Measurements from ENCODE around the gene CCDC15.

The CCDC15 gene

DNA sequence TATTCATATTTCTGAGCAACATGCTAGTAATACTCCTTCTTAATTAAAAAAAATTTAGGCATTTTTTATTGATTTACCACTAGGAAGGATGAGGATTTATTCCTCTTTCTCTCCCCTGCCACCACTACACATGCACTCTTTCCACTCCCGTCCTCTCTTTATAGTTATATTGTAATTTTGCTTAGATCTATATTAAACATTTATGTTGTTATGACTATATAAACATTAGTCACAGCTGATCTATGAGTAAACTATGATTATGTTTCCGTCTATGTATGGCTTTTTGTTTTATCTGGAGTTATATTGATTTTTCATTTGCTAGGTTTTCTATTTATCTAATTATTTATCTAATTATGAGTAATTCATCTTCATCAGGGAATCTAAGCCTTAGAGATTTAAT, 17.8 kb downstream of the CCDC15 start:
- Histone ChIP-seq H3K36me3 (ENCODE audit: insufficient read depth, low read length) (peaks cover 22% of the 10 kb centered on the region; the same call in 1 of the 2 replicates), H3K27me3 (ENCODE audit: insufficient read depth, low read length, poor library complexity, severe bottlenecking) (no peaks in the 10 kb centered on the region), H3K9me2 (replicated peaks; ENCODE audit: low read depth, low read length) (no peaks in the 10 kb centered on the region), H3K9ac (ENCODE audit: low read depth, low read length, poor library complexity, severe bottlenecking) (no peak overlapping the region), H3K9me3 (ENCODE audit: insufficient read depth, low read depth, low read length) (no peaks in the 10 kb centered on the region), H3K4me3 (ENCODE audit: low read length, poor library complexity, severe bottlenecking) (no peak overlapping the region), H3K4me1 (ENCODE audit: insufficient read depth, low read length, poor library complexity, severe bottlenecking) (no peaks in the 10 kb centered on the region), H3K4me2 (ENCODE audit: low read depth, low read length, poor library complexity, severe bottlenecking) (no peak overlapping the region), H3K79me2 (ENCODE audit: insufficient read depth, low read length) (no peaks in the 10 kb centered on the region), H4K20me1 (ENCODE audit: insufficient read depth, low read length, poor library complexity, severe bottlenecking) (no peaks in the 10 kb centered on the region), H3F3A (ENCODE audit: low read depth) (no peaks in the 10 kb centered on the region), H2AFZ (ENCODE audit: low read length) (no peak overlapping the region)
- no peak for TF ChIP-seq EZH2phosphoT487 (IDR thresholded peaks at IDR 0.05; ENCODE audit: borderline replicate concordance)
- TF ChIP-seq, protein P1, sequence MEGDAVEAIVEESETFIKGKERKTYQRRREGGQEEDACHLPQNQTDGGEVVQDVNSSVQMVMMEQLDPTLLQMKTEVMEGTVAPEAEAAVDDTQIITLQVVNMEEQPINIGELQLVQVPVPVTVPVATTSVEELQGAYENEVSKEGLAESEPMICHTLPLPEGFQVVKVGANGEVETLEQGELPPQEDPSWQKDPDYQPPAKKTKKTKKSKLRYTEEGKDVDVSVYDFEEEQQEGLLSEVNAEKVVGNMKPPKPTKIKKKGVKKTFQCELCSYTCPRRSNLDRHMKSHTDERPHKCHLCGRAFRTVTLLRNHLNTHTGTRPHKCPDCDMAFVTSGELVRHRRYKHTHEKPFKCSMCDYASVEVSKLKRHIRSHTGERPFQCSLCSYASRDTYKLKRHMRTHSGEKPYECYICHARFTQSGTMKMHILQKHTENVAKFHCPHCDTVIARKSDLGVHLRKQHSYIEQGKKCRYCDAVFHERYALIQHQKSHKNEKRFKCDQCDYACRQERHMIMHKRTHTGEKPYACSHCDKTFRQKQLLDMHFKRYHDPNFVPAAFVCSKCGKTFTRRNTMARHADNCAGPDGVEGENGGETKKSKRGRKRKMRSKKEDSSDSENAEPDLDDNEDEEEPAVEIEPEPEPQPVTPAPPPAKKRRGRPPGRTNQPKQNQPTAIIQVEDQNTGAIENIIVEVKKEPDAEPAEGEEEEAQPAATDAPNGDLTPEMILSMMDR (conservative IDR thresholded peaks at IDR 0.05; ENCODE audit: low read length) = no peak

DNA sequence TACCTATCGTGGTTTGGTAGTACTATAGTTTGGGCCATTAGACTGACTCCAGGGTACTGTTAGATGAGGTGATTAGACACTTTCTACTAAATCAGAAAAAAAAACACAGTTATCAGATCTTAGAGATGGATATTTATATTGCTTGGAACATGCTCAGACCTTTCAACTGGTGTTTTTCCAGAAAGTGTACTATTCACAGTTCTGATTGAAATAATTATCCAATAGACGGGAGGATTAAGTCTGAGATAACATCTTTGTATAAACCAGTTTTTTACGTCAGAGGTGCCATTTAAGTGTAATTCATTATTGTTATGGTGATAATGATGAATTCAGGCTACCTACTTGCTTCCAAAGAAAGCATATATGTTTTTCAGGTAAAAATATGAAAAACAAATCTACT, 22.5 kb downstream of the CCDC15 start:
- Histone ChIP-seq H3K9ac (ENCODE audit: low read depth, low read length, poor library complexity, severe bottlenecking) (no peak overlapping the region), H3K27me3 (ENCODE audit: insufficient read depth, low read length, poor library complexity, severe bottlenecking) (no peaks in the 10 kb centered on the region), H3K4me3 (ENCODE audit: low read length, poor library complexity, severe bottlenecking) (no peak overlapping the region), H3K79me2 (ENCODE audit: insufficient read depth, low read length) (no peaks in the 10 kb centered on the region; the same call in none of the 2 replicates), H3K4me2 (ENCODE audit: low read depth, low read length, poor library complexity, severe bottlenecking) (no peak overlapping the region), H3K4me1 (ENCODE audit: insufficient read depth, low read length, poor library complexity, severe bottlenecking) (no peaks in the 10 kb centered on the region), H3K36me3 (ENCODE audit: insufficient read depth, low read length) (peaks cover 41% of the 10 kb centered on the region; the same call in 1 of the 2 replicates), H3K9me3 (ENCODE audit: insufficient read depth, low read depth, low read length) (peaks cover 4% of the 10 kb centered on the region; the same call in 1 of the 2 replicates), H3K9me2 (replicated peaks; ENCODE audit: low read depth, low read length) (no peaks in the 10 kb centered on the region), H4K20me1 (ENCODE audit: insufficient read depth, low read length, poor library complexity, severe bottlenecking) (no peaks in the 10 kb centered on the region), H3F3A (ENCODE audit: low read depth) (no peaks in the 10 kb centered on the region), H2AFZ (ENCODE audit: low read length) (no peak overlapping the region)
- TF ChIP-seq, protein P1 (conservative IDR thresholded peaks at IDR 0.05; ENCODE audit: low read length) = no peak
- TF ChIP-seq EZH2phosphoT487 (IDR thresholded peaks at IDR 0.05; ENCODE audit: borderline replicate concordance) = no peak

DNA sequence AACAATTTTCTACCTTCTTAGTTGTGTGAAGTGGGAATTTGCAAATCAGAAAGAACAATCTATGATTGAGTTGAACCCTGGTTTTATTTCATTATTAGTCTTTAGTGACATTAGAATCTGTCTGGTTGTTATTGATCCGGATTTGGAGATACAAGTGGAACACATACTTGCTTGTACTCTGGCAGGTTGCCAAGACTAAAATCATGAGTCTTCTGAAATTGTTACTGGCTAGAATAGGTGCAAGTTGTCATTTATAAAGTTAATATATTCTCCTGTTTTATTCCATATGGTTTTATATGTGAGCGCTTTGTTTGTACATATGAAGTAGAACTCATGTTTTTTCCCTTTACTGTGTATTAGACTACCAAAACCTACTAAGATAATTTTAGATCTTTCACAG, 23.0 kb downstream of the CCDC15 start:
- H3K4me3 ChIP-seq (ENCODE audit: low read length, poor library complexity, severe bottlenecking) = no peak overlapping the region
- no peaks in the 10 kb centered on the region for H3K9me2 ChIP-seq (replicated peaks; ENCODE audit: low read depth, low read length)
- no peaks in the 10 kb centered on the region for H3K4me1 ChIP-seq (ENCODE audit: insufficient read depth, low read length, poor library complexity, severe bottlenecking)
- no peaks in the 10 kb centered on the region for H4K20me1 ChIP-seq (ENCODE audit: insufficient read depth, low read length, poor library complexity, severe bottlenecking)
- peaks cover 45% of the 10 kb centered on the region; the same call in 1 of the 2 replicates for H3K36me3 ChIP-seq (ENCODE audit: insufficient read depth, low read length)
- no peaks in the 10 kb centered on the region for H3F3A ChIP-seq (ENCODE audit: low read depth)
- no peaks in the 10 kb centered on the region; the same call in none of the 2 replicates for H3K79me2 ChIP-seq (ENCODE audit: insufficient read depth, low read length)
- no peak overlapping the region for H3K4me2 ChIP-seq (ENCODE audit: low read depth, low read length, poor library complexity, severe bottlenecking)
- H3K9me3 ChIP-seq (ENCODE audit: insufficient read depth, low read depth, low read length) = peaks cover 9% of the 10 kb centered on the region; the same call in 1 of the 2 replicates
- no peak overlapping the region for H2AFZ ChIP-seq (ENCODE audit: low read length)
- H3K27me3 ChIP-seq (ENCODE audit: insufficient read depth, low read length, poor library complexity, severe bottlenecking) = no peaks in the 10 kb centered on the region
- TF ChIP-seq EZH2phosphoT487 (IDR thresholded peaks at IDR 0.05; ENCODE audit: borderline replicate concordance) = no peak
- TF ChIP-seq, protein P1 (conservative IDR thresholded peaks at IDR 0.05; ENCODE audit: low read length) = no peak
- no peak overlapping the region for H3K9ac ChIP-seq (ENCODE audit: low read depth, low read length, poor library complexity, severe bottlenecking)

Data from Loucy (cell line).